GM12878 (cell line): ENCODE results near the gene PGC. TPM values are rescaled to one million over a fixed set of nuclear protein-coding genes. Genes with fewer than 3 reads are reported as not detected.

ENCODE experiments used
- ATAC-seq: fragments of 200-7000 bp; cut with Tn5 transposase; 3 replicates; pipeline ENCODE4 v1.9.1; 2020; ENCODE audit warnings: mild to moderate bottlenecking, moderate library complexity
- BruUV-seq: library from RNA; stranded (reverse); fragments of 400-500 nt; replicated peaks from 2 replicates; lab custom pipeline; 2021; lab: Mats Ljungman, UMichigan
- CTCF ChIA-PET: fragments of 300-600 bp; sonication (Branson Sonifier 250); formaldehyde crosslinking; extraction: SDS; loops from one replicate; lab custom pipeline; 2021; ENCODE audit warnings: inconsistent platforms; lab: Yijun Ruan, JAX
- POLR2A ChIA-PET: fragments of 350-600 bp; formaldehyde crosslinking; extraction: SDS; loops from one replicate; lab custom pipeline; 2021; ENCODE audit warnings: inconsistent platforms; lab: Charles Lee
- RAD21 ChIA-PET: fragments of 300-600 bp; sonication (Branson Sonifier 250); formaldehyde crosslinking; loops from one replicate; lab custom pipeline; 2023; ENCODE audit warnings: antibody characterized with exemption; ENCODE audit not compliant: unreplicated experiment; lab: Charles Lee
- SMC1A ChIA-PET: fragments of 300-600 bp; sonication (Branson Sonifier 250); formaldehyde crosslinking; loops from one replicate; lab custom pipeline; 2023; ENCODE audit not compliant: unreplicated experiment, uncharacterized antibody; lab: Charles Lee
- DNase-seq: peaks from one replicate; pipeline ENCODE4 v3.0.0-alpha.2; 2011; ENCODE audit warnings: low read depth, low spot score
- FAIRE-seq: peaks from 3 replicates; lab custom pipeline; 2011; peaks lifted over from hg19 to GRCh38; lab: Jason Lieb, UNC
- H2AFZ ChIP-seq: 2 replicates; pipeline ENCODE4 v1.6.0; 2011; ENCODE audit warnings: low read depth, low read length, control low read depth; ENCODE audit not compliant: control insufficient read depth
- H3K27ac ChIP-seq: 2 replicates; pipeline ENCODE4 v1.5.1; 2011; ENCODE audit warnings: control low read depth; ENCODE audit not compliant: control insufficient read depth, insufficient read depth
- H3K27me3 ChIP-seq, 2 experiments: replicated peaks in 1 of 2; 2 replicates each; pipeline versions ENCODE4 v1.6.0 to v1.6.1; 2011; ENCODE audit warnings: low read length in 1 of 2; ENCODE audit not compliant: control insufficient read depth in 2 of 2, insufficient read depth in 2 of 2
- H3K36me3 ChIP-seq, 2 experiments: 2 replicates each; pipeline ENCODE4 v1.5.1; 2011; ENCODE audit warnings: low read length in 1 of 2; ENCODE audit not compliant: control insufficient read depth in 2 of 2, insufficient read depth in 2 of 2
- H3K4me1 ChIP-seq: 2 replicates; pipeline ENCODE4 v1.6.1; 2011; ENCODE audit warnings: mild to moderate bottlenecking, low read length, moderate library complexity, mixed read lengths; ENCODE audit not compliant: control insufficient read depth, insufficient read depth
- H3K4me2 ChIP-seq: 2 replicates; pipeline ENCODE4 v1.6.0; 2011; ENCODE audit warnings: control low read depth; ENCODE audit not compliant: control insufficient read depth, insufficient read depth
- H3K4me3 ChIP-seq: fragments of 200-600 bp; sonication (generic); 2 replicates; pipeline ENCODE4 v1.5.1; 2016
- H3K79me2 ChIP-seq: 2 replicates; pipeline ENCODE4 v1.6.0; 2011; ENCODE audit warnings: low read length; ENCODE audit not compliant: control insufficient read depth, insufficient read depth
- H3K9ac ChIP-seq: 2 replicates; pipeline ENCODE4 v1.8.0; 2011; ENCODE audit warnings: low read length, control low read depth, mixed read lengths; ENCODE audit not compliant: control insufficient read depth, insufficient read depth
- H3K9me3 ChIP-seq: replicated peaks from 3 replicates; pipeline ENCODE4 v1.5.1; 2011; ENCODE audit warnings: mild to moderate bottlenecking, low read length; ENCODE audit not compliant: control insufficient read depth, insufficient read depth
- H4K20me1 ChIP-seq: 2 replicates; pipeline ENCODE4 v1.6.0; 2011; ENCODE audit not compliant: control insufficient read depth, insufficient read depth
- BHLHE40 ChIP-seq, 2 experiments: fragments of 450-650 bp in 1 of 2; IDR thresholded peaks; 2 replicates each; pipeline ENCODE4 v1.6.1; 2011 to 2017; ENCODE audit warnings: low read depth in 2 of 2, borderline replicate concordance in 1 of 2, improper control_type of control experiment in 1 of 2, low read length in 1 of 2, mild to moderate bottlenecking in 1 of 2
- CEBPB ChIP-seq, 2 experiments: fragments of 150-350 bp in 1 of 2; IDR thresholded peaks; 2 replicates each; pipeline ENCODE4 v1.6.1; 2012 to 2014; ENCODE audit warnings: low read depth in 2 of 2, low read length in 2 of 2, borderline replicate concordance in 1 of 2, inconsistent platforms in 1 of 2
- CREM ChIP-seq: IDR thresholded peaks from 2 replicates; pipeline ENCODE4 v1.6.1; 2014; ENCODE audit warnings: antibody characterized with exemption, low read depth
- GATAD2B ChIP-seq: fragments of 450-650 bp; conservative IDR thresholded peaks from 2 replicates; pipeline ENCODE4 v1.6.1; 2017; ENCODE audit warnings: low read depth, mild to moderate bottlenecking, moderate library complexity
- HDGF ChIP-seq: fragments of 450-650 bp; IDR thresholded peaks from 2 replicates; pipeline ENCODE4 v1.6.1; 2016; ENCODE audit warnings: antibody characterized with exemption
- NFYB ChIP-seq: IDR thresholded peaks from 2 replicates; pipeline ENCODE4 v1.6.1; 2011; ENCODE audit warnings: low read depth, mild to moderate bottlenecking, low read length, improper control_type of control experiment, moderate library complexity; ENCODE audit not compliant: insufficient read depth
- PAX5 ChIP-seq: IDR thresholded peaks from 2 replicates; pipeline ENCODE4 v1.6.1; 2011; ENCODE audit warnings: low read depth, low read length, borderline replicate concordance
- POLR2AphosphoS5 ChIP-seq: IDR thresholded peaks from 2 replicates; pipeline ENCODE4 v1.6.1; 2011; ENCODE audit warnings: mild to moderate bottlenecking, low read length, inconsistent platforms
- RAD21 ChIP-seq: IDR thresholded peaks from 2 replicates; pipeline ENCODE4 v1.6.1; 2011; ENCODE audit warnings: mild to moderate bottlenecking, low read depth, low read length, moderate library complexity; ENCODE audit not compliant: insufficient read depth
- RFX5 ChIP-seq: IDR thresholded peaks from 2 replicates; pipeline ENCODE4 v1.6.1; 2011; ENCODE audit warnings: low read depth, low read length, improper control_type of control experiment
- STAT3 ChIP-seq: IDR thresholded peaks from 2 replicates; pipeline ENCODE4 v1.6.1; 2011; ENCODE audit warnings: low read depth, low read length, improper control_type of control experiment
- TARDBP ChIP-seq: IDR thresholded peaks from 2 replicates; pipeline ENCODE4 v1.6.1; 2016; ENCODE audit warnings: borderline replicate concordance
- WGBS: methylation state at CpG from one replicate; pipeline ENCODE4 v1.1.6; 2016; ENCODE audit warnings: low lambda C conversion rate; ENCODE audit not compliant: insufficient replicate concordance, insufficient coverage; ENCODE audit errors: missing lambda C conversion rate; 5-methylcytosine and 5-hydroxymethylcytosine counted together
- in situ Hi-C: fragments of 300-500 bp; cut with MboI; formaldehyde crosslinking; loops from 9 replicates; pipeline ENCODE4 v1.14.3; 2018; ENCODE audit warnings: mixed read lengths
- intact Hi-C: fragments of 100-400 bp; cut with micrococcal nuclease; formaldehyde crosslinking; loops from one replicate; pipeline ENCODE4 v1.14.2; 2022; ENCODE audit not compliant: unreplicated experiment
- polyA plus RNA-seq, 11 experiments: library from polyadenylated mRNA; depleted of rRNA in 4 of 11; unstranded in 6 of 11; stranded (reverse) in 5 of 11; fragments of >200 nt; fragmentation: Nextera tagmentation in 4 of 11; fragmentation: Illumina TruSeq in 1 of 11; extraction: Ambion mirVana in 4 of 11; extraction: Trizol in 1 of 11; gene quantifications; 1 replicate in 1 of 11; 2 replicates in 10 of 11; pipeline versions ENCODE4 v1.2.1 to v1.2.3, GENCODE V29; 2011 to 2016; ENCODE audit warnings: inconsistent platforms in 2 of 11, missing spikeins in 2 of 11, low read depth in 1 of 11
- total RNA-seq, 4 experiments: library from RNA; depleted of rRNA in 3 of 4; stranded (reverse); fragments of >200 nt in 3 of 4; fragmentation: Illumina TruSeq in 1 of 4; extraction: Trizol in 1 of 4; gene quantifications; 2 replicates each; pipeline versions ENCODE4 v1.2.1 to v1.2.3, GENCODE V29; 2013 to 2021
- TF ChIP-seq, protein P1 (sequence below): IDR thresholded peaks from 2 replicates; pipeline ENCODE4 v1.6.1; 2012; ENCODE audit warnings: low read depth, low read length, improper control_type of control experiment
- TF ChIP-seq, protein P2 (sequence below): fragments of 450-650 bp; IDR thresholded peaks from 2 replicates; pipeline ENCODE4 v1.6.1; 2016; ENCODE audit warnings: mild to moderate bottlenecking
- TF ChIP-seq, protein P3 (sequence below): fragments of 450-650 bp; IDR thresholded peaks from 2 replicates; pipeline ENCODE4 v1.6.1; 2018; ENCODE audit warnings: borderline replicate concordance, mild to moderate bottlenecking; ENCODE audit not compliant: partially characterized antibody
- TF ChIP-seq, protein P4 (sequence below): fragments of 150-350 bp; IDR thresholded peaks from 2 replicates; pipeline ENCODE4 v1.6.1; 2014; ENCODE audit warnings: mild to moderate bottlenecking, low read depth, low read length

The PGC gene
- total and polyA plus RNA-seq, 10 of the 15 experiments (the other 5 are each of a cell fraction or from before 2014, with no cell fraction given), result 0.26 TPM; not detected in 9

DNA sequence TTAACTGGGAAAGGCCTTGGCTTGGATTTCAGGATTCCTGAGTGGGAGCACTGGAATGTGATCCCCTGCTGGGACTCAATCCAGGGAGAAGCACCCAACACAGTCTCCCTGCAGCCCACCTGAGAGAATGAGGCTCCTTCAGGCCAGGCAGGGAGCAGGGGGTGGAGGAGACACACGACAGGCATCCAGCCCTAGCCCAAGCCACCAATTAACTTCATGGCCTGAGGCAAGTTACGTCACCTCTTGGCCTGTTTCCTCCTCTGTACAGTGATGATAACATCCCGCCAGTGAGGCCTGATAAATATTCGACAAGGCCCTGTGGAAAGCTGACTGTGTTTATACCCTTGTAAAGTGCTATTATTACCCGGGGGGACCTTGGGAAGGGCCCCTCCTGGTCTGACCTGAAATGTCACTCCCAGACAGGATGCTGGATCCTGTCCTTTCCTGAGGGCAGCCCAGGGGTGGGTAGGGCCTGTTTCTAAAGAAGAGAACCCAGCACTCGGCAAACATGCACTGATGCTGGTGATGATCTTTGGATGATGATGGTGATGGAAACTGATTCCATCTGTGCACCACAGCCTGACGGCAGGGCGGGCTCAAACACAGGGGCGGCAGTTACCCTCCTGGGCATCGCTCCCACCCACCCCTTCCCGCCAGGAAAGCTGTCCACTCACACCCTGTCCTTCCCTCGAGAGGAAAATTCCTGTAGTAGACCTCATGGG, 20.1 kb upstream of the PGC start:
- ChIA-PET CTCF (interaction anchor here (1.1 kb wide), 1 partner anchor 79 kb away, joined by 3 read pairs; no protein-coding TSS in a partner anchor), RAD21 (no interaction called here), POLR2A (no interaction called here), SMC1A (no interaction called here)
- H2AFZ ChIP-seq, result no peak overlapping the region
- peaks cover 9% of the 10 kb centered on the region for H3K4me1 ChIP-seq
- no peaks in the 10 kb centered on the region for H4K20me1 ChIP-seq
- peaks cover 1 to 6% of the 10 kb centered on the region in 2 experiments; a peak in 2 of 4 replicates for H3K36me3 ChIP-seq
- 60% methylated on average over 12 of the region's 12 CpGs for WGBS
- no peak overlapping the region for H3K27ac ChIP-seq
- H3K27me3 ChIP-seq, result no peaks in the 10 kb centered on the region
- H3K4me3 ChIP-seq, result no peak overlapping the region
- H3K4me2 ChIP-seq, result no peak overlapping the region
- no TSS peak for BruUV-seq
- FAIRE-seq (no peak), ATAC-seq (peak; percentile 59), DNase-seq (no peak)
- intact Hi-C loops, result no loop called here
- in situ Hi-C loops, result loop anchor here (5.0 kb wide), 1 partner anchor 165 kb away; no protein-coding TSS in a partner anchor
- H3K9ac ChIP-seq, result no peak overlapping the region
- H3K9me3 ChIP-seq, result no peaks in the 10 kb centered on the region
- no peaks in the 10 kb centered on the region for H3K79me2 ChIP-seq
- TF ChIP-seq RAD21, result no peak
- TF ChIP-seq POLR2AphosphoS5, result no peak
- TF ChIP-seq, protein P1, sequence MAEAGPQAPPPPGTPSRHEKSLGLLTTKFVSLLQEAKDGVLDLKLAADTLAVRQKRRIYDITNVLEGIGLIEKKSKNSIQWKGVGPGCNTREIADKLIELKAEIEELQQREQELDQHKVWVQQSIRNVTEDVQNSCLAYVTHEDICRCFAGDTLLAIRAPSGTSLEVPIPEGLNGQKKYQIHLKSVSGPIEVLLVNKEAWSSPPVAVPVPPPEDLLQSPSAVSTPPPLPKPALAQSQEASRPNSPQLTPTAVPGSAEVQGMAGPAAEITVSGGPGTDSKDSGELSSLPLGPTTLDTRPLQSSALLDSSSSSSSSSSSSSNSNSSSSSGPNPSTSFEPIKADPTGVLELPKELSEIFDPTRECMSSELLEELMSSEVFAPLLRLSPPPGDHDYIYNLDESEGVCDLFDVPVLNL, result no peak
- no peak for TF ChIP-seq CEBPB (IDR thresholded peaks at IDR 0.05; ENCODE audit: borderline replicate concordance in 1 of 2, low read depth in 2 of 2, low read length in 2 of 2)
- TF ChIP-seq, protein P2, sequence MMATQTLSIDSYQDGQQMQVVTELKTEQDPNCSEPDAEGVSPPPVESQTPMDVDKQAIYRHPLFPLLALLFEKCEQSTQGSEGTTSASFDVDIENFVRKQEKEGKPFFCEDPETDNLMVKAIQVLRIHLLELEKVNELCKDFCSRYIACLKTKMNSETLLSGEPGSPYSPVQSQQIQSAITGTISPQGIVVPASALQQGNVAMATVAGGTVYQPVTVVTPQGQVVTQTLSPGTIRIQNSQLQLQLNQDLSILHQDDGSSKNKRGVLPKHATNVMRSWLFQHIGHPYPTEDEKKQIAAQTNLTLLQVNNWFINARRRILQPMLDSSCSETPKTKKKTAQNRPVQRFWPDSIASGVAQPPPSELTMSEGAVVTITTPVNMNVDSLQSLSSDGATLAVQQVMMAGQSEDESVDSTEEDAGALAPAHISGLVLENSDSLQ, result no peak
- TF ChIP-seq STAT3, result no peak
- no peak for TF ChIP-seq CREM
- no peak for TF ChIP-seq BHLHE40 (IDR thresholded peaks at IDR 0.05; ENCODE audit: borderline replicate concordance in 1 of 2, low read depth in 2 of 2, low read length in 1 of 2)
- TF ChIP-seq GATAD2B, result no peak
- TF ChIP-seq PAX5, result no peak
- TF ChIP-seq, protein P3, sequence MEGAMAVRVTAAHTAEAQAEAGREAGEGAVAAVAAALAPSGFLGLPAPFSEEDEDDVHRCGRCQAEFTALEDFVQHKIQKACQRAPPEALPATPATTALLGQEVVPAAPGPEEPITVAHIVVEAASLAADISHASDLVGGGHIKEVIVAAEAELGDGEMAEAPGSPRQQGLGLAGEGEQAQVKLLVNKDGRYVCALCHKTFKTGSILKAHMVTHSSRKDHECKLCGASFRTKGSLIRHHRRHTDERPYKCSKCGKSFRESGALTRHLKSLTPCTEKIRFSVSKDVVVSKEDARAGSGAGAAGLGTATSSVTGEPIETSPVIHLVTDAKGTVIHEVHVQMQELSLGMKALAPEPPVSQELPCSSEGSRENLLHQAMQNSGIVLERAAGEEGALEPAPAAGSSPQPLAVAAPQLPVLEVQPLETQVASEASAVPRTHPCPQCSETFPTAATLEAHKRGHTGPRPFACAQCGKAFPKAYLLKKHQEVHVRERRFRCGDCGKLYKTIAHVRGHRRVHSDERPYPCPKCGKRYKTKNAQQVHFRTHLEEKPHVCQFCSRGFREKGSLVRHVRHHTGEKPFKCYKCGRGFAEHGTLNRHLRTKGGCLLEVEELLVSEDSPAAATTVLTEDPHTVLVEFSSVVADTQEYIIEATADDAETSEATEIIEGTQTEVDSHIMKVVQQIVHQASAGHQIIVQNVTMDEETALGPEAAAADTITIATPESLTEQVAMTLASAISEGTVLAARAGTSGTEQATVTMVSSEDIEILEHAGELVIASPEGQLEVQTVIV, result no peak
- no peak for TF ChIP-seq HDGF
- no peak for TF ChIP-seq TARDBP
- TF ChIP-seq, protein P4, sequence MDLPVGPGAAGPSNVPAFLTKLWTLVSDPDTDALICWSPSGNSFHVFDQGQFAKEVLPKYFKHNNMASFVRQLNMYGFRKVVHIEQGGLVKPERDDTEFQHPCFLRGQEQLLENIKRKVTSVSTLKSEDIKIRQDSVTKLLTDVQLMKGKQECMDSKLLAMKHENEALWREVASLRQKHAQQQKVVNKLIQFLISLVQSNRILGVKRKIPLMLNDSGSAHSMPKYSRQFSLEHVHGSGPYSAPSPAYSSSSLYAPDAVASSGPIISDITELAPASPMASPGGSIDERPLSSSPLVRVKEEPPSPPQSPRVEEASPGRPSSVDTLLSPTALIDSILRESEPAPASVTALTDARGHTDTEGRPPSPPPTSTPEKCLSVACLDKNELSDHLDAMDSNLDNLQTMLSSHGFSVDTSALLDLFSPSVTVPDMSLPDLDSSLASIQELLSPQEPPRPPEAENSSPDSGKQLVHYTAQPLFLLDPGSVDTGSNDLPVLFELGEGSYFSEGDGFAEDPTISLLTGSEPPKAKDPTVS, result no peak
- no peak for TF ChIP-seq RFX5
- no peak for TF ChIP-seq NFYB
